Smooth muscle cell of trachea (primary cell): Measurements from ENCODE around the gene ZNF320. TPM values are rescaled to one million over a fixed set of nuclear protein-coding genes. Genes with fewer than 3 reads are reported as not detected.

Experiments used
- total RNA-seq: library from RNA; depleted of rRNA; stranded (reverse); fragments of >200 nt; gene quantifications from 2 replicates; pipeline ENCODE4 v1.2.1, GENCODE V29; 2014

ZNF320 gene
- 14.8 and 16.2 TPM in 2 replicates for total RNA-seq

GRCh38 chr19:52897138-52897935 lies at the start of gene ZNF320:
TSS of gene ZNF320 (minus strand) at chr19:52897635. CDS start at chr19:52890255, 7,380 bp downstream.

GRCh38 chr19:52922841-52923777 lies 25.7 kb upstream of the ZNF320 start, which contains the start of gene ZNF888:
TSS of gene ZNF888 (minus strand) at chr19:52923428. CDS start at chr19:52917873, 5,555 bp downstream.

GRCh38 chr19:52857378-52858191 lies 39.9 kb downstream of the ZNF320 start, which contains the start of gene ZNF468:
TSS of gene ZNF468 (minus strand) at chr19:52857619. CDS start at chr19:52854272, 3,347 bp downstream.

Other genes with a start within 250 kb of the ZNF320 start
- gene ZNF611, start 162.6 kb downstream of the ZNF320 start, total RNA-seq, result 15.4 and 16.9 TPM in 2 replicates
- gene ZNF600, start 110.8 kb downstream of the ZNF320 start, total RNA-seq, result 3.3 and 4.7 TPM in 2 replicates
- gene ZNF28, start 76.0 kb downstream of the ZNF320 start, total RNA-seq, result 8.7 and 14.4 TPM in 2 replicates
- 15.7 and 19.4 TPM in 2 replicates for gene ZNF468, start 40.0 kb downstream of the ZNF320 start, total RNA-seq
- gene ZNF888, start 25.8 kb upstream of the ZNF320 start, total RNA-seq, result 2.6 and 8.9 TPM in 2 replicates
- 11.1 and 12.9 TPM in 2 replicates for gene ZNF816, start 65.2 kb upstream of the ZNF320 start, total RNA-seq
- not detected in 2 replicates for gene ERVV-1, start 116.3 kb upstream of the ZNF320 start, total RNA-seq
- not detected in 2 replicates for gene ERVV-2, start 147.1 kb upstream of the ZNF320 start, total RNA-seq
- 29.2 and 37.7 TPM in 2 replicates for gene ZNF160, start 205.8 kb upstream of the ZNF320 start, total RNA-seq
- 4.8 and 15.2 TPM in 2 replicates for gene ZNF415, start 235.3 kb upstream of the ZNF320 start, total RNA-seq